ENCODE measurements around the gene NPHP3.
"Not testable (repeated sequence)": the region's sequence is repeated elsewhere in the genome, so short reads cannot be mapped to it uniquely, and the experiment has no call there.

The NPHP3 gene

GRCh38 chr3:132641427-132641826 is 80.8 kb downstream of the NPHP3 start:
- DNase-seq (ENCODE audit: low spot score), result not testable (repeated sequence)

GRCh38 chr3:132638706-132639105 is 83.5 kb downstream of the NPHP3 start:
- DNase-seq (ENCODE audit: low spot score), result no peak

- DNase-seq (ENCODE audit: low spot score), result peak; percentile 48
These were observed 84.6 kb downstream of the NPHP3 start for GRCh38 chr3:132637590-132637989.

GRCh38 chr3:132635052-132635451 is 87.2 kb downstream of the NPHP3 start:
- DNase-seq (ENCODE audit: low spot score), result no peak
